ENCODE measurements around the gene CCNB3. TPM values are rescaled to one million over a fixed set of nuclear protein-coding genes. Genes with fewer than 3 reads are reported as not detected.
"Not testable (repeated sequence)": the region's sequence is repeated elsewhere in the genome, so short reads cannot be mapped to it uniquely, and the experiment has no call there.

CCNB3 gene
- total and polyA plus RNA-seq, 9 donors = 0.10 to 1.5 (median 0.27) TPM; not detected in 1

DNA sequence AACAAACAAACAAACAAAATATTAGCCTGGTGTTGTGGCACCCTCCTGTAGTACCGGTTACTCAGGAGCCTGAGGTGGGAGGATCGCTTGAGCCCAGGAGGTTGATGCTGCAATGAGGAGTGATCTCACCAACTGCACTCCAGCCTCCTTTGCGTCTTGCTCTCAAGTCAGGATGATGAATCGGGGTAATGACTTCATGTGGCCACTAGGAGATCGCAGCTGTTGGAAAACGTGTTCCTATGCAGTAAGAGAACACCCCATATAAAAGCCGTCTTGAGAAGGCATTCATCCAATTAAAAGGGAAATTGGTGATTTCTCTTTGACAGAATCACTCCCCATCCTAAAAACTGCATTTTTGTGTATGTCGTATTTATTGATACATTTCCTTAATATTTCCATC is 6.9 kb downstream of the CCNB3 start:
- Histone ChIP-seq H3K27me3 (no peaks in the 10 kb centered on the region), H3K4me1 (ENCODE audit: insufficient read depth) (no peaks in the 10 kb centered on the region), H3K4me3 (no peak overlapping the region), H3K36me3 (no peaks in the 10 kb centered on the region), H3K27ac (no peak overlapping the region), H3K9me3 (no peaks in the 10 kb centered on the region)
- TF ChIP-seq, protein P1, sequence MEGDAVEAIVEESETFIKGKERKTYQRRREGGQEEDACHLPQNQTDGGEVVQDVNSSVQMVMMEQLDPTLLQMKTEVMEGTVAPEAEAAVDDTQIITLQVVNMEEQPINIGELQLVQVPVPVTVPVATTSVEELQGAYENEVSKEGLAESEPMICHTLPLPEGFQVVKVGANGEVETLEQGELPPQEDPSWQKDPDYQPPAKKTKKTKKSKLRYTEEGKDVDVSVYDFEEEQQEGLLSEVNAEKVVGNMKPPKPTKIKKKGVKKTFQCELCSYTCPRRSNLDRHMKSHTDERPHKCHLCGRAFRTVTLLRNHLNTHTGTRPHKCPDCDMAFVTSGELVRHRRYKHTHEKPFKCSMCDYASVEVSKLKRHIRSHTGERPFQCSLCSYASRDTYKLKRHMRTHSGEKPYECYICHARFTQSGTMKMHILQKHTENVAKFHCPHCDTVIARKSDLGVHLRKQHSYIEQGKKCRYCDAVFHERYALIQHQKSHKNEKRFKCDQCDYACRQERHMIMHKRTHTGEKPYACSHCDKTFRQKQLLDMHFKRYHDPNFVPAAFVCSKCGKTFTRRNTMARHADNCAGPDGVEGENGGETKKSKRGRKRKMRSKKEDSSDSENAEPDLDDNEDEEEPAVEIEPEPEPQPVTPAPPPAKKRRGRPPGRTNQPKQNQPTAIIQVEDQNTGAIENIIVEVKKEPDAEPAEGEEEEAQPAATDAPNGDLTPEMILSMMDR (IDR thresholded peaks at IDR 0.05) = no peak
- TF ChIP-seq POLR2A (IDR thresholded peaks at IDR 0.05) (no peak), EP300 (IDR thresholded peaks at IDR 0.05) (no peak)
- WGBS, 3 donors = 37 to 49% (median 38%) methylated on average over 8 of the region's 8 CpGs
- no peak for DNase-seq
- intact Hi-C loops (cut with DNase I) = no loop called here

DNA sequence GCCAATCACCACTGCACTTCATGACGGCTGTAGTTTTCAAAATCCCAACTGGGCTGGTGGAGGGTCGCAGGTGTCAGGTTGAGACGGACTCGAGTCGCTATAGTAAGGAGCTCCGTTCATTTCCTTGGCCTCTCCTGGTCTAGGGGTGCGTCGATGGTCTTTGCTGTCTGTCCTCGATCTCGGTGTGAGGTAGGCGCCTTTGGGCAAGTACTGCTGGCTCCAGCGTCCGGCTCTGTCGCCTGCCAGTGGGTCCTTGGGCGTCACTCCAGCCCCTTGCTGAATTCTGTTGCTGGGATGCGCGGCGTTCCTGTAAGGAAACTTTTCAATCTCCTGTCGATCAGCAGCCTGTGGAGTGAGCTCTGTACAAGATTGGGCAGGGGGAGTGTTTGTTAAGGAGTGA is 76.7 kb downstream of the CCNB3 start:
- intact Hi-C loops (cut with DNase I) = no loop called here
- WGBS, 3 donors = 77 to 82% (median 81%) methylated on average over 19 of the region's 19 CpGs

DNA sequence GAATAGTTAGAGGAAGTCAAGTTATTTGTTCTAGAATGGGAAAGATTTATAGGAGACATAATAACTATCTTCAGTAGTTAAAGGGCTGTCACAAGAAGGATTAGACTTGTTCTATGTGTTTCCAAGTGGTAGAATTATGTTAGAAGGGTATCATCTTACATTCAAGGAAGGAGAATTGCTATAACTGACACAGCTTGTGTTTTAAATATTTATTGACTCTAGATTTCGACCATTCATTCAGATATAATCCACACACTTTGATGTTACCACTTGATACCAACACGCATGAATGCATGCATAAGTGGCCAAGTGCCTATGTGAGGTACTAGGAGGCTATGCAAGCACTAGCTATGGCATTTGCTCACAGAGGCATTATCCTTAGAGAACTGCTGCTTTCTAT is 122.7 kb downstream of the CCNB3 start:
- Histone ChIP-seq H3K36me3 (no peaks in the 10 kb centered on the region), H3K4me3 (no peak overlapping the region), H3K9me3 (peaks cover 0 to 4% of the 10 kb centered on the region in 2 donors), H3K27me3 (no peaks in the 10 kb centered on the region), H3K4me1 (ENCODE audit: insufficient read depth) (no peaks in the 10 kb centered on the region), H3K27ac (no peak overlapping the region)
- no peak for TF ChIP-seq POLR2A (IDR thresholded peaks at IDR 0.05)
- intact Hi-C loops (cut with DNase I) = no loop called here
- 53 to 63% (median 54%) methylated on average over 2 of the region's 2 CpGs for WGBS, 3 donors
- no peak for DNase-seq

More for the DNA sequence above, 76.7 kb downstream of the CCNB3 start:
- H3K27ac ChIP-seq = no peak overlapping the region
- no peaks in the 10 kb centered on the region for H3K36me3 ChIP-seq
- TF ChIP-seq EP300 (IDR thresholded peaks at IDR 0.05) (no peak), POLR2A (IDR thresholded peaks at IDR 0.05) (no peak)
- TF ChIP-seq, protein P1 (IDR thresholded peaks at IDR 0.05) = no peak
- no peak overlapping the region for H3K4me3 ChIP-seq
- H3K9me3 ChIP-seq = no peaks in the 10 kb centered on the region
- DNase-seq = no peak
- no peaks in the 10 kb centered on the region for H3K4me1 ChIP-seq (ENCODE audit: insufficient read depth)
- H3K27me3 ChIP-seq = no peaks in the 10 kb centered on the region

GRCh38 chrX:50332668-50333067 is 128.1 kb downstream of the CCNB3 start:
- DNase-seq; H3K4me3 ChIP-seq; H3K36me3 ChIP-seq; H3K9me3 ChIP-seq; intact Hi-C loops (cut with DNase I); H3K27me3 ChIP-seq; H3K27ac ChIP-seq; H3K4me1 ChIP-seq (ENCODE audit: insufficient read depth): not testable (repeated sequence)
- 14 to 35% (median 30%) methylated on average over 5 of the region's 5 CpGs for WGBS, 3 donors

- no peak overlapping the region for H3K27ac ChIP-seq
- H3K4me3 ChIP-seq = no peak overlapping the region
- intact Hi-C loops (cut with DNase I) = no loop called here
- H3K4me1 ChIP-seq (ENCODE audit: insufficient read depth) = no peaks in the 10 kb centered on the region
- TF ChIP-seq POLR2A (IDR thresholded peaks at IDR 0.05) (no peak), EP300 (IDR thresholded peaks at IDR 0.05) (no peak)
- WGBS, 3 donors = 74 to 80% (median 77%) methylated on average over 6 of the region's 6 CpGs
- H3K27me3 ChIP-seq = no peaks in the 10 kb centered on the region
- H3K36me3 ChIP-seq = no peaks in the 10 kb centered on the region
- DNase-seq = no peak
- H3K9me3 ChIP-seq = peaks cover 0 to 4% of the 10 kb centered on the region in 2 donors
These were observed 128.7 kb downstream of the CCNB3 start for GRCh38 chrX:50333308-50333707.

GRCh38 chrX:50343917-50344316 is 139.4 kb downstream of the CCNB3 start:
- Histone ChIP-seq H3K4me1 (ENCODE audit: insufficient read depth) (no peaks in the 10 kb centered on the region), H3K27ac (no peak overlapping the region), H3K9me3 (no peaks in the 10 kb centered on the region), H3K27me3 (no peaks in the 10 kb centered on the region), H3K36me3 (no peaks in the 10 kb centered on the region), H3K4me3 (no peak overlapping the region)
- TF ChIP-seq, protein P1 (IDR thresholded peaks at IDR 0.05) = no peak
- no peak for TF ChIP-seq POLR2A (IDR thresholded peaks at IDR 0.05)
- DNase-seq = no peak
- intact Hi-C loops (cut with DNase I) = no loop called here
